OCI-LY1 (cell line): Measurements from ENCODE around the gene ACTRT2.

ENCODE experiments used
- CTCF ChIP-seq: fragments of 200-600 bp; sonication (generic), shearing (Covaris generic); IDR thresholded peaks from 2 replicates; pipeline ENCODE4 v1.5.1; 2017; ENCODE audit warnings: mild to moderate bottlenecking, antibody characterized with exemption, low read length, moderate library complexity, mixed read lengths
- EZH2 ChIP-seq: fragments of 200-600 bp; sonication (generic), shearing (Covaris generic); IDR thresholded peaks from 2 replicates; pipeline ENCODE4 v1.8.0; 2017; ENCODE audit warnings: borderline replicate concordance, mixed run types, mild to moderate bottlenecking, antibody characterized with exemption, low read length, moderate library complexity, mixed read lengths

- TF ChIP-seq CTCF (no peak), EZH2 (no peak)
Measured at GRCh38 chr1:3024588-3024987, 3.3 kb downstream of the ACTRT2 start.
